NOMO-1 treated with DMSO at 0.1 percent for 48 hours (cell line): ENCODE data around the gene SH2D7.
A peak's percentile ranks its signal among the peaks of the same experiment; 100 is the strongest.

ENCODE experiments used
- DNase-seq: peaks from one replicate; lab custom pipeline; 2025; ENCODE audit not compliant: unreplicated experiment; lab: John Stamatoyannopoulos, UW

Gene SH2D7

DNA sequence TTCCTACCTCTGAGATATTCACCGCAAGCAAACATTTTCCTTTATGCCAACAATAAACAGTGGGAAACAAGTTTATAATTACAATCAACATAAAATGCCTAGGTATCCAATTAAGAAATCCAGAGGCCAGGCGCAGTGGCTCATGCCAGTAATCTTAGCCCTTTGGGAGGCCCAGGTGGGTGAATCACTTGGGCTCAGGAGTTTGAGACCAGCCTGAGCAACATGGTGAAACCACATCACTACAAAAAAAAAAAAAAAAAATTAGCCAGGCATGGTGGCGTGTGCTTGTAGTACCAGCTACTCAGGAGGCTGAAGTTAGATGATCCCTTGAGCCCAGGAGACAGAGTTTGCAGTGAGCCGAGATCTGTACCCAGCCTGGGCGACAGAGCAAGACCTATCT lies 32.1 kb upstream of the SH2D7 start:
- DNase-seq: no peak

DNA sequence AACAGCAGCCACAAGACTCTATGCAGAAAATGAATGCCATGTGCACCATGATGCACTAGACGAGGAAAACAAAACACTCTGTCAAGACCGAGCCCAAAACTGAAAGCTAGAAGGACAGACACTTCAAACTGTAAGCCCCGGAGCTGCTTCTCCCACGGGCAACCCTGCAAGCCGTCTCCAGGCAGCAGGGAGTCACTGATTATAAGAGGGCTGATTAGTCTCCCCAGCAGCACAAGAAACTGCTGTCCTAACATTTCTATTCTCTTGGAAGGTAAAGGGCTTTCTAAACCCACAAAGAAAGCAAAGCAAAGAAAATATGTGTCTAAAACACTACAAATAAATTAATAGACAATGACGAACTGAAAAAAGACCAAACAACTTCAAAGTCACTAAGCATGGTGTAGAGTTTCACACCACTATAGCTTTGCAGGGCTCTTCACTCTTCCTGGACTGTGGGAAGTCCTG lies 30.4 kb upstream of the SH2D7 start:
- DNase-seq: no peak

DNA sequence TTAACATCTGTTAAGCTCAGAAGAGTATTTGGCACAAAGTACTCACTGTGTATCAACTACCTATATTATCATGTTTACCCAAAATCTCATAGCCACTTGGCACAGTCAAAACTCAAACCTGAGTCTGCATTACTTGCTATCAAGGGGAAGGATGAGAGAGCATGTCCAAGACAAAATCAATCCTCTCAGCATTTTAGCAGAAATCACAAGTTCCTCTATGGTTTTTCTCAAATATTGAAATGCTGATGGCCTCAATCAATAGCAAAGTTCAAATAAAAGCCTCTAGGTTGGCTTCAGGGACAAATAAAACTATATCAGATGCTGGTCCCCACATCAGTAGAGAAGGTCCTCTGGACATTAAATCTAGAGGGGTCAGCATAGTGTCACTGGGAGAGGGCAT lies 29.1 kb upstream of the SH2D7 start:
- no peak for DNase-seq

DNA sequence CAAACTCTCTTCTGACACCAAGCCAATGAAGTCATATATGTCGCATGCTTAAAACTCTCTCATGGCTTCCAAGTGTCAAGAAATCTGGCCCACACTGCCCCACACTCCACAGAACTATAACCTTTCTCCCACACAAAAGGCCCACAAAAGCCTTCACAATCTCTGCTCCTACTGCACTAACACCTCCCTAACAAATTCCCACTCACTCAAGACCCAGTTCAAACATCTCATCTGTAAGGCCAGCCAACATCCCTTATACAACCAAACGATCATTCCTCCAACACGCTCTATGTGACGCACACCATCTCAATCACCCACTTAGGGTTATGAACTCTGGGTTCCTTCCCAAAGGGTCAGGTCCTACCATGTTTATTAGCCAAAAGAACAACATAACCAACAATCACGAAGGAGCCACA lies 28.4 kb upstream of the SH2D7 start:
- no peak for DNase-seq

DNA sequence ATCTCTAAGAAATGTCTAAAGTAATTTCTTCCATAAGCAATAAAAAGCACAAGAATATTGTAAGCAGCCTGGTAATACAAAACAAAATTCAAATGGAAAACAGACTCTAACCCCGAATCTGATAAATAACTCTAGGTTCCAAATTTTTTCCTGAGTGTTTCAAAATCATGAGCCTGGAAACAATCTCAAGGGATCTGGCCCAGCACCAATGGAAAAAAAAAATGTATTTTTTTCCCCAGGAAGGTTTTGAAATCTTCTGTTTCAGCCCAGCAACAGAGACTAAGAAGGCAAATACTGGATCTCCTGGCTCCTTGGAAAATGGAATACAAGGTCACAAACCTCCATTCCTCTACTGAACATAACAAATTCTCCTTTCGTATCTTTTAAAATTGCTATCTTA lies 27.8 kb upstream of the SH2D7 start:
- DNase-seq: no peak

DNA sequence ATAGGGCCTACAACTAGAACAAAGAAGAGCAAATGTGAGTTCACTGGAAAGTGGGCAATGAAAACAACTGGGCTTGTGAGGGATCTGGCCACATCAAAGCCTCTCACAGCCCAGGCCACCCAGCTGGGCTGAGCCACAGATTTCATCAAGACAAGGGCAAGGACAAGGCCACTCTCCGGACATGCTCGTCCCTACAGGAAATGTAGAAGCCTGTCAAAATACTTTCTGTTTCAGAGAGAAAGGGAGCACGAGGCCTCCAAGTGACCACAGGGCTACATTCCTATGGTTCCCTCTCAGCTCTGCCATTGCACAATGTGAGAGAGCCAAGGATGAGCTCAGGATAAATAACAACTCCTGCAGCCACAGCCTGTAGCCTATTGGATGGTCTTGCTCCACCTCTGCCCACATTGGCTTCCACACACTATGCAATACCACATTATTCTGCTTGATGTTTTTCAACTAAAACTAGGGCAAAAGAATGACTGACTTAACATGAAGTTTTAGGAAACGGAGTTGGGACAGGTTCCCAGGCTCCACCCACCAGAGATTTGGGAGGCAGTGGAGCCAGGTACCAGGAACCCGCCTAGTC lies 27.0 kb upstream of the SH2D7 start:
- peak; percentile 54 for DNase-seq

DNA sequence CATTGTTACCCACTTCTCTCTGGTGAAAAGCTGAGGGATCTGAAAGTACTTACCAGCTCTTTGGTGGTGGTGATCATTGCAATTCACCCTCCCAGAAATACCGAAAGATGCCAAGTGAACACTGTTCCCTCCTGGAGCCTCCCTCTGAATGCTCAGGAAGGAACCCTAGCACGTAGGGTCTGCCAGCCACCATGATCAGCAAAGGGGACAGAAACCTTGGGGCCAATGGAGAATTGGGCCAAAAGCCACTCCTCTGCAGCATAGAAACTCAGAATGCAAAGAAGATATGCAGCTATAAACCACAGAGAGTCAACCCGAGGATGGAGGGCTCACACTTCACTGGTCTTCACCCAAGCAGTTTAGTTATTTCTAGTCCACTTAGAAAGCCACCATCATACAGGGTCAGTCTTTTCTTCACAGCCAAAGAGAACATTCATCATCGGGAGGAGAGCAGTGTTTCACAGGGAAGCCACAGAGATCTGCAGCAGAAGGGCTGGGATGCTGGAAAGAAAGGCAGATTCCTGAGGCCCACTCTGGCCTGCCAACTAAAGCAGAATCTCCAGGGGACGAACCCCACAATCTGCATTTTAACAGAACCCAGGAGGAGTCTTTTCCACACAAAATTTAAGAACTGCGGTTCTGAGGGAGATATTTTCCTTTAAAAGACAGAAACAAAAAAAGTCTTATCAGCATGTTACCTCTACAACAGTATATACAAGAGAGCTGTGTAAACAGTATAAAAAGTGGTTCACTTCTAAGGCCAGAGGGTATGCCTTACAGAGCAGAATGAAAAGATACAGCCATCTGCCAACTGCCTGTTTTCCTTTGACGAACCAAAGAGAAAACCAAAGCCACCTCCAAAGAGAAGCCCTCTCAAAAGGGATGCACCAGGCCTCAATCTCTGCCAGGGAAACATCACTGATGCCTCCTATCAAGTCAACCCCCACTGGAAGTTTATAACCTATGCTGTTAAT lies 26.1 kb upstream of the SH2D7 start:
- DNase-seq: no peak

DNA sequence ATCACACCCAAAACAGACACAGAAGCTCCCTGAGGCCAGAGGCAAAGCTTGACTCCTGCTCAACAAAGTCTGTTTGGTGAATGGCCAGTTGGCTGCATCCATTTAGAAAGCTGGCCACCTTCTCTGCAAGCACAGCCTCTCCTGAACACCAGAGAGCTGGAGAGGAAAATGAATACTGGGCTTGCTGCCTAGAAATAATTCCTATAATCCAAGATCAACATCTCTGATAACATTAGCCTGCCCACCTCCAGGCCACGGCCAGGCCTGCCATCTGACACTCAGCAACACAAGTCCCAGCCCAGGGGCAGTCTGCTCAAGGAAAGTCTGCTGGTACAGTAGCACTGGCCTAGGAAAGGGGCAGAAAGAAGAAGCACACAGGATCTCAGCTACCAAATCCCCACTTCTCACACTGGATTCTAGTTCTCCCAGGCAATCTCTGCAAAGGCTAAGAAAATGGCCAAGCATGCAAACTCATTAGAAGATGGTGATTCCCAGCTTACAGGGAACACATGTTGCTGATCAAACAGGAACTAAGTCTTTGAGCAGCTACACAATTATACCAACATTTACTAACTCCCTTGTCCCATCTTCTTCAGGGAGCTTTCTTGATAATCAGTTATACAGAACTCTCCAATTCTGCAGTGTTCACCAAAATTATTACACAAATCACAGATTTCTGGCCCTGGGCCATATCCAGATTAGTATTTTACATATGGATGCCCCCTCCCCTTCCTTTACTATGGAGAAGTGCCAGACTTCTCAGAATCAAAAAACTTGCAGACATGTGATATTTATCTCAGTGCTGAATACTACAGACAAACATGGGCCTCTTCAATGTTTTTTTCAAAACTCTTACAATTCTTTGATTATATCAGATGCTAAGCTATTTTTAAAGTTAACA lies 24.8 kb upstream of the SH2D7 start:
- no peak for DNase-seq

DNA sequence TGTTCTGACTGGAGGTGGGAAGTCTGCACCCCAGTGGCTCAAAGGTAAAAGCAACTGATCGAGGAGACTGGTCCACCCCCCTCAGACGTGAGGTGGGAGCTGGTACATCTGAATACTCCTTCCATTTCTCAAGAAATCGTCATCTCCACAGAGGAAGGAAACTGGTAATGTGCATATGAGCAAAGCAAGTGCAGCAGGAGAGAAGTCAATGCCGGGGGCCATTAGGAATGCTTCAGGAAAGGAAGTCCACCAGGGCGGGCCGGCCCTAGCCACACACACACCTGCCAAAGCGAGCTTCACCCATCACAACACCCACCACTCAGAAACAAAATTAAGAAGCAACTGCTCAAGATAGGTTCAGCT lies 23.3 kb upstream of the SH2D7 start:
- no peak for DNase-seq

DNA sequence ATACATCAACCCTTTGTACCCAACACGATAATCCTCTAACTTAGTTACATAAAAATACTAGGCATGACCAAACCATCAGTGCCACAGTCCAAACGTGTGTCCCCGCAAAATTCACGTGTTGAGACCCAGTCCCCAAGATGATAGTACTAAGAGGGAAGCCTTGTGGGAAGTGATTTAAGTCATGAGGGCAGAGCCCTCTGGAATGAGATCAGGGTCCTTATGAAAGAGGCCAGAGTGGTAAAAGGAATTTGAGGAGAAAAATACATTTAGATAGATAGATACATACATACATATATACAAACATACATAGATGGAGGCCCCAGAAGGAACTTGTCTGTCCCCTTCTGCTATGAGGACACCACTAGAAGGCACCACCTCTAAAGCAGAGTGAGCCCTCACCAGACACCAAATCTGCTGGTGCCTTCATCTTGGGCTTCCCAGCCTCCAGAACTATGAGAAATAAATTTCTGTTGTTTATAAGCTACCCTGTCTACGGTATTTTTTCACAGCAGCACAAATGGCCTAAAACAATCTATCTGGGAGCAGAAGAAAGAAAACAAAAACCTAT lies 22.8 kb upstream of the SH2D7 start:
- no peak for DNase-seq

DNA sequence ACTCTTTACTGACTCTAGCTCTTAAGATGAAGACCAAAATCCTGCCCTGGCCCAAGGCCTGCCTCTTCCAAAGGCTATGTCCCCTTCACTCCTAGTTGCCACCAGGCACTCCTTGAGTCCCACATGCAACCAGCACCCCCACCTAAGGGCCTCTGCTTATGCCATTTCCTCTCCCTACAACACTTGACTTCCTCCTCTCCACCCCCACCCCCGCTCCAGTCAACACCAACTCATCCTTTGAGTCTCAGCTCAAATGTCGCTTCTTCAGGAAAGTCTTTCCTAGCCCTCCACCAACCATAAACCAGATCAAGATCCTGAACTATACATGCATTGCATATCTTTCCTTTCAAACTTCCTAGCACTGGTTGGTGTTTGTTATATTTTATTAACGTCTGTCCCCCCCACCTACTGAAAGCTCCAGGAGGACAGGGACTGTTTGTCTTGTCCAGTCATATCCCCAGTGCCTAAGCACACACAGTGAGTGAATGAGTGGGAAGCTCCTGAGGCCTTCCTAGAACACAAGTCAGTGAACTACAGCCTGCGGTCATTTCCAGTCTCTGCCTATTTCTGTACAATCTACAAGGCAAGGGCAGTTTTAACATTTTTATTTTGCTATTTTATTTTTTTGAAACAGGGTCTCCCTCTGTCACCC lies 22.2 kb upstream of the SH2D7 start:
- DNase-seq: peak; percentile 28

DNA sequence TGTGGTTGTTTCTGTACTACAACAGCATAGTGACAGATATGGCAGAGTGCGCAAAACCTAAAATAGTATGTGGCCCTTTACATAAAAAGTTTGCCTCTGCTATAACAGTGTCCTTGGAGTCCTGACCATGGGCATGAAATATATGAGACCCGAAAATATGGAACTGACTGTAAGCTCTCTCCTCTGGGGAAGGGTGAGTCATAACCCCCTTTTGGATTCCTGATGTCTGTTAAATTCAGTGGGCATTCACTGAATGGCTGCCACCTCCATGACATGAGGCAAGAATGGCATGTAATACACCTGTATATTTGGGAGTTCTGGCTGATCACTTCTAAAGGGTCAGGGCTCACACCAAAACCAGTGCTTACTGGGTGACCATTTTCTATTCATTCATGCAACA lies 21.0 kb upstream of the SH2D7 start:
- no peak for DNase-seq

DNA sequence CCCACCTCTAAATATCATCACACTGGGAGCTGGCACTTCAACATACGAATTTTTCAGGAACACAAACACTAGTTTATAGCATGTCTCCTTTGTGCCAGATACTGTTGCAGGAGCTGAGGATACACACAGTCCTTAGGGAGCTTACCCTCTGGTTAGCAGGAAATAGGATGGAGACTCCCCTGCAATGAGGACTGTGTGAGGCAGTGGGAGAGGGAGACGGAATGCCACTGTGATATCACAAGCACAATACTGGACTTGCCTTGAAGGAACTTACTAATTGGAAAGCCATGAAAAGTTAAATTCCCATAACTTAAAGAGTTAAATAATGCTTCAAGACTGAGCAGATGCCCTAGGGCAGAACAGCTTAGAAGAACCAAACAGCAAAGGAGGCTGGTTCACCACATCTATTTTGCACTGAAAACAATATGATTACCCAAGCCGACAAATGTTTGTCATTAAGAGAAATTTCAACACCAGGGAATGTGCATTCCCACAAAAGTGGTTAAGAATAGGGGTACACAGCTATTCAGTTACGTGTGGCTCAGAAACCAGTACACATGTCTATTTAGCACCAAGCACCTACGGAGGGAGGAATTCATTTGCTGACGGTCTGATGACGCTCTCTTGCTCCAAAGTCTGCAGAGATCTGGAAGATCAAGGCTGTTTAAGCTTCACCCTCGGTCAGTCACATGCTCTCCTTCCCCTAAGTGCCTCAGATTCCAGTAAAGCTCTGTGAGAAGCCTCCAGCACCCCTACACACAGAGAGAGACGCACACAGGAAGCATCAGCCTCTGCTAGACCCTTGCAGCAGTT lies 20.1 kb upstream of the SH2D7 start:
- DNase-seq: no peak

DNA sequence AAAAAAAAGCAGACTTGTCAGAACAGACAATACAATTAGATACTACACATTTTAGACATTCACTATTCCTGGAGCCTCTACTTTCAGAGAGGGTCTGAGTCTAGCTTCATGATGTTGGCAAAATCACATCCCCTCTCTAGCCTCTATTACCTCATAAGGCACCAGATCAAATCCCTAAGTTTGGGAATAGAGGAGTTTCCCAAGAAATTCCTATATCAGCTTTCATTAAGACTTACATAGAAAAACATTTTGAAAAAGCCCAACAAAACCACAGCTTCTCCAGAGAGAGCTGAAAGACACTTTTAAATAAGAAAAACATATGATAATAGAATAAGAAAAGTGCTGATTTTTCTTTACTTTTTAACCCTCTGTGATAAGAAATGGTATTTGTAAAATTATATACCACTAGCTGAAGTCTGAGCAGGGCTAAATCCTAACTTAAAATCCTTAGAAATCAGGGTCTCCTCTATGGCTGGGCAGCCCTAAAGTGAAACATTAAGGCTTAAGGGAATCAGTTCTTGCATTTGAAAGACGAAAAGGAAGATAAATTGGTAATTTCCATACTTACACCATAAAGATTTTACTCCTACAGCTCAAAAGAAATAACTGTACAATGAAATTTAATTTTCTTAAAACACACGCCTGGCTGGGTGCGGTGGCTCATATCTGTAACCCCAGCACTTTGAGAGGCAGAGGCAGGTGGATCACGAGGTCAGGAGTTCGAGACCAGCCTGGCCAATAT lies 19.1 kb upstream of the SH2D7 start:
- no peak for DNase-seq

DNA sequence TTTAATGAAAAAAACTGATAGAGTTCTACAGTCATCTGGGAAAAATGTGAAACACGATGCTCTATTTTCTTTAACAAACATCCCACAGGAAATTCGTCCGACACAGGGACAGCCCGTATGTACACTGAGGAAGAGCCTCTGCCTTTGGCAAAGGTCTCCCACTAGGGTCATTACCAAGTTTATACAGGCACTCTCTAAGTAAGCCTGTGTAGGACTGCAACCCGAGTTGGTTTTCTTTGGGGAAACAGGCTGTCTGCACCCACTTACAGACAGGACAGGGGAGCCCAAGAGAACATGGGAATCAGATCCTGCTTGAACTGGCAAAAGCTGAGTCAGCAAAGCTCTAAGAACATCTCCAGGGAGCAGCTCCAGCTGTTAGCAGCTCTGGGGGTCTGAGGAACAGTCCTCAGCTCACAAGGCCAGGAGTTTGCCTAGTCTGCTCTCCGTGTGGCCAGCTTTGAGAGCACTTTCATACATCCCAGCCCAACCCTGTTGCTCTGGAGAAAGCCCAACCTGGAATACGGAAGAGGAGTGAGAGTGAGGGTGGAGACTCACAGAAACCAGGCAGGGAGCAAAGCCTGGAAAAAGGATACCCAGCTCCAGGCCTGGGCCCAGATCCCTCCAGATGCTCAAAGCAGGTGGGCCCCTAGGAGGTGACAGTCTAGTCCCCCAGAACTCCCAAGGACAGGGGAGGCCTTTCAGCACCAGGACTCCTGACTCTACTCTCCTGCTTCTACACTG lies 16.7 kb upstream of the SH2D7 start:
- DNase-seq: no peak

DNA sequence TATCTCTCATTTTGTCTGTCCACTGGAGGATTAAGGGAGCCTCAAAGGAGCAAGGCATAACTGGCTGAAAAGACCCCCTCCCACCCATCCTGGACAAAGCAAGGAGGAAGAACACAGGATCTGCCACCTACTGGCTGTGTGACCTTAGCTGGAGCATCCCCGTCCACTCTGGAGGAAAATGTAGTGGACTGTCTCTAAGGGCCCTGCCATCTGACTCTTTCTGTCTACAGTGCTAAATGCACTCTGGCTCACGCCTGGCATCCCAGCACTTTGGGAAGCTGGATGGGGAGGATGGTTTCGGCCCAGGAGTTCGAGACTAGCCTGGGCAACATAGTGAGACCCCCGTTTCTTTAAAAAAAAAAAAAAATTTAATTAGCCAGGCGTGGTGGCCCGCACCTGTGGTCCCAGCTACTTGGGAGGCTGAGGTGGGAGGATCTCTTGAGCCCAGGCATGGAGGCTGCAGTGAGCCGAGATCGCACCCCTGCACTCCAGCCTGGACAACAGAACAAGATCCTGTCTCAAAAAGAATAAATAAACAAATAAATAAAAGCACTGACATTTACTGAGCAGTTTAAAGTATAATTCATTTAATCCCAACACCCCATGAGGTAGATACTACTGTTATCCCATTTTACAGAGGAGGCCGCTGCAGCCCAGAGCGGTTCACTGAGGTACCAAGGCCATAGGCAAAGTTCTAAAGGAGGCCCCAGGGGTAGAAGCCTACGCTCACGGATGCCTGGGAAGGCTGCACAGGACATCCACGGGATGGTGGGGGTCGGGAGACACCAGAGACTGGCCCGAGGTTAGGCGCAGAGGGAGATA lies 15.9 kb upstream of the SH2D7 start:
- no peak for DNase-seq

DNA sequence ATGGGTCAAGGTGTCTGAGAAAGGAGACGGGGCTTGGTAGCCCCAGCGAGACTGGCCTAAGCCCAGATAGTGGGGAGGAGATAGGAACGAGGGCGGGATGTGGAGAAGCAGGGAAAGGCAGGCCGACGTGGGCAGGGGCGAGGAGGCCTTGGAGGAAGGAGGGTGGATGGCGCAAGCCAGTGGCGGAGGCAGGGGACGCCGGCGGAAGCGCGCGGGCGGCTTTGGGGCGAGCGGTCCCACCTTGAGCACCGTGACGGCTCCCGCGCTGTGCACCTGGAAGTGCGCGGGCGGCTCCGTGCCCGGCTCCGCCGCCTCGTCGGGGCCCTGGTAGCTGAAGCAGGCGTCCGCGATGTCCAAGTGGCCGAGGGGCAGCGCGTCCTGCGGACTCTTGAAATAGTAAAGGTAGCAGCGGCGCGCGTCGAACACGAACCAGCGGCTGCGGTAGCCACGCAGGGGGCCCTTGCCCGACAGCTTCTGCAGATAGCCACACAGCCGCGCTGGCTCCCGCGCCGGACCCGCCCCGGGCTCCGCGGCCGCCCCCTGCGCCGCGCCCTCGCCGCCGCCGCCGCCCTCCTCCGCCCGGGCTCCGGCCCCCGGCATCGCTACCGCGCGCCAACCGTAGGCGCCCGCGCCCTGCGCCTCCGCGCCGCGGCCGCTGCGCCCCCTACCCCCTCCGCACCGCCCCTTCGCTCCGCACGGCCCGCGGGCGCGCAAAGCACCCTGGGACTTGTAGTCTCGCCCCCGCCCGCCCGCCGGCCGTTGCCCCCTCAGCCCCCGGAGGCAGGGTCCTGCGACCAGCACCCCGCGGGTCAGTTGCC lies 15.1 kb upstream of the SH2D7 start, which contains the start of gene TBC1D2B:
Gene TBC1D2B, minus strand, starts transcription at position 659 of the 818 bp plus-strand sequence. Its CDS starts 59 bp downstream, at position 600.
- DNase-seq: peak; percentile 40
